ENCODE measurements around the gene ZNF213. TPM values are rescaled to one million over a fixed set of nuclear protein-coding genes. Genes with fewer than 3 reads are reported as not detected.
A peak's percentile ranks its signal among the peaks of the same experiment; 100 is the strongest.

The ZNF213 gene
- total RNA-seq, 2 experiments from 2014 or later = 1.6 to 2.2 TPM

GRCh38 chr16:3135126-3135715 is 392 bp downstream of the ZNF213 start:
- Mint-ChIP-seq H3K4me3 (peak overlapping the region; percentile 95), H3K27ac (peak overlapping the region; percentile 94), H3K9me3 (no peaks in the 10 kb centered on the region), H3K36me3 (ENCODE audit: low read depth) (peaks cover 49% of the 10 kb centered on the region), H3K4me1 (ENCODE audit: low read depth) (peaks cover 37% of the 10 kb centered on the region), H3K27me3 (no peaks in the 10 kb centered on the region)
- Histone ChIP-seq H3K4me3 (ENCODE audit: low read length) (peak overlapping the region; percentile 84), H3K27me3 (ENCODE audit: control insufficient read depth in 1 of 2, insufficient read depth in 2 of 2, low read length in 2 of 2) (no peaks in the 10 kb centered on the region), H3K27ac (ENCODE audit: low read depth in 1 of 2, low read length in 2 of 2) (peak overlapping the region; percentile 37 to 73), H3K9me3 (ENCODE audit: control insufficient read depth in 1 of 2, insufficient read depth in 1 of 2, low read length in 2 of 2) (no peaks in the 10 kb centered on the region), H3K36me3 (ENCODE audit: insufficient read depth, low read length) (peaks cover 22% of the 10 kb centered on the region), H3K4me1 (ENCODE audit: insufficient read depth, low read length) (peaks cover 25% of the 10 kb centered on the region)
- no peak for TF ChIP-seq CTCF (IDR thresholded peaks at IDR 0.05)
- intact Hi-C loops (cut with DNase I, micrococcal nuclease) = loop anchor here (2.0 to 10.0 kb wide), 4 partner anchors 16 to 1480 kb away; partner anchors contain the start of gene UBALD1 (in 1 of the 2)
- CTCF ChIA-PET = interaction anchor here (1.0 to 4.7 kb wide), 6 partner anchors 15 to 107 kb away, joined by 3 to 23 read pairs (median 5); no protein-coding TSS in a partner anchor
- DNase-seq (peak in 2 of 14 experiments; percentile 16 to 24), ATAC-seq (ENCODE audit: poor library complexity) (peak; percentile 13)
- POLR2A ChIA-PET = interaction anchor here (0.6 to 4.1 kb wide), 39 partner anchors 11 to 1170 kb away, joined by 3 to 77 read pairs (median 4); partner anchors contain the start of genes FLYWCH1, IL32, MMP25 and NAA60

GRCh38 chr16:3137267-3137666 is 2.4 kb downstream of the ZNF213 start:
- Mint-ChIP-seq H3K36me3 (ENCODE audit: low read depth) (peaks cover 49% of the 10 kb centered on the region), H3K27ac (no peak overlapping the region), H3K9me3 (no peaks in the 10 kb centered on the region), H3K27me3 (no peaks in the 10 kb centered on the region), H3K4me1 (ENCODE audit: low read depth) (peaks cover 31% of the 10 kb centered on the region), H3K4me3 (no peak overlapping the region)
- peaks cover 18% of the 10 kb centered on the region for H3K4me1 ChIP-seq (ENCODE audit: insufficient read depth, low read length)
- DNase-seq = no peak
- no peak overlapping the region for H3K27ac ChIP-seq (ENCODE audit: low read depth in 1 of 2, low read length in 2 of 2)
- intact Hi-C loops (cut with DNase I, micrococcal nuclease) = loop anchor here in 1 of 2 experiments (10.0 kb wide), 1 partner anchor 1478 kb away; the partner anchor contains the start of gene UBALD1
- no peaks in the 10 kb centered on the region for H3K9me3 ChIP-seq (ENCODE audit: control insufficient read depth in 1 of 2, insufficient read depth in 1 of 2, low read length in 2 of 2)
- no peak overlapping the region for H3K4me3 ChIP-seq (ENCODE audit: low read length)
- TF ChIP-seq CTCF (IDR thresholded peaks at IDR 0.05) = no peak
- no peak for ATAC-seq (ENCODE audit: poor library complexity)
- no peaks in the 10 kb centered on the region for H3K27me3 ChIP-seq (ENCODE audit: control insufficient read depth in 1 of 2, insufficient read depth in 2 of 2, low read length in 2 of 2)
- ChIA-PET POLR2A (no interaction called here), CTCF (no interaction called here)
- H3K36me3 ChIP-seq (ENCODE audit: insufficient read depth, low read length) = peaks cover 33% of the 10 kb centered on the region

- no peaks in the 10 kb centered on the region for H3K9me3 ChIP-seq (ENCODE audit: control insufficient read depth in 1 of 2, insufficient read depth in 1 of 2, low read length in 2 of 2)
- no peak overlapping the region for H3K27ac ChIP-seq (ENCODE audit: low read depth in 1 of 2, low read length in 2 of 2)
- TF ChIP-seq CTCF (IDR thresholded peaks at IDR 0.05) = no peak
- H3K27me3 Mint-ChIP-seq = no peaks in the 10 kb centered on the region
- no peak overlapping the region for H3K4me3 ChIP-seq (ENCODE audit: low read length)
- peaks cover 53% of the 10 kb centered on the region for H3K36me3 Mint-ChIP-seq (ENCODE audit: low read depth)
- ATAC-seq (ENCODE audit: poor library complexity) (no peak), DNase-seq (peak in 1 of 14 experiments; percentile 11)
- H3K4me1 Mint-ChIP-seq (ENCODE audit: low read depth) = peaks cover 26% of the 10 kb centered on the region
- H3K4me3 Mint-ChIP-seq = no peak overlapping the region
- CTCF ChIA-PET = no interaction called here
- H3K27ac Mint-ChIP-seq = no peak overlapping the region
- H3K4me1 ChIP-seq (ENCODE audit: insufficient read depth, low read length) = peaks cover 16% of the 10 kb centered on the region
- POLR2A ChIA-PET = no interaction called here
- no peaks in the 10 kb centered on the region for H3K9me3 Mint-ChIP-seq
- H3K36me3 ChIP-seq (ENCODE audit: insufficient read depth, low read length) = peaks cover 39% of the 10 kb centered on the region
- intact Hi-C loops (cut with DNase I, micrococcal nuclease) = loop anchor here in 1 of 2 experiments (10.0 kb wide), 1 partner anchor 1476 kb away; the partner anchor contains the start of gene UBALD1
- H3K27me3 ChIP-seq (ENCODE audit: control insufficient read depth in 1 of 2, insufficient read depth in 2 of 2, low read length in 2 of 2) = no peaks in the 10 kb centered on the region
Measured at GRCh38 chr16:3138342-3138741, 3.5 kb downstream of the ZNF213 start.
